NT2/D1 (cell line): ENCODE data around the gene HSD17B2.

Experiments used
- SUZ12 ChIP-seq: IDR thresholded peaks from 2 replicates; pipeline ENCODE4 v1.6.1; 2011; ENCODE audit not compliant: insufficient read length, insufficient read depth; ENCODE audit errors: extremely low read depth
- YY1 ChIP-seq: IDR thresholded peaks from 2 replicates; pipeline ENCODE4 v1.6.1; 2011; ENCODE audit not compliant: insufficient read length, insufficient read depth

DNA sequence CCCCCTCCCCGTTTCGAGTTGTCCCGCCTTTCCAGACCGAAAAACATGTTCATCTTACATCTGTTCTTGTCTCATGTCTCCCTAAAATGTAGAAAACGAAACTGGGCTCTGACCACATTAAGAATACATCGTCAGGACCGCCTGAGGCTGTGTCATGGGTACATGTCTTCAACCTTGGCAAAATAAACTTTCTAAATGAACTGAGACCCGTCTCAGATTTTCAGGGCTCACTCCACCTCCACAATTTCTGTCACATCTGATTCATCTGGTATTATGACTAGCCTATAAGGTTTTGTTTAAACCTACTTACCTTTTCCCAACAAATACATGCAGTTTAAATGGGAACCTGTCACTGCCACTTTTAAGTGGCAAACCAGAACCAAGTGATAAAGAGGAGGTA is 24.4 kb upstream of the HSD17B2 start:
- TF ChIP-seq SUZ12 = no peak
- TF ChIP-seq YY1 = no peak
